Mucosa of stomach (tissue), 1 donor: ENCODE results near the gene SPATA3.
"Not testable (repeated sequence)": the region's sequence is repeated elsewhere in the genome, so short reads cannot be mapped to it uniquely, and the experiment has no call there.

Source experiments
- H3K27me3 ChIP-seq: one replicate; pipeline ENCODE4 v1.7.0; 2013; ENCODE audit warnings: mild to moderate bottlenecking, low read length; ENCODE audit not compliant: control insufficient read depth, insufficient read depth
- H3K36me3 ChIP-seq: one replicate; pipeline ENCODE4 v1.7.0; 2013; ENCODE audit warnings: low read length; ENCODE audit not compliant: control insufficient read depth, insufficient read depth
- H3K4me1 ChIP-seq: one replicate; pipeline ENCODE4 v1.7.0; 2013; ENCODE audit warnings: mild to moderate bottlenecking, low read length; ENCODE audit not compliant: control insufficient read depth, insufficient read depth
- H3K4me3 ChIP-seq: one replicate; pipeline ENCODE4 v1.7.0; 2013; ENCODE audit warnings: low read length
- H3K9ac ChIP-seq: one replicate; pipeline ENCODE4 v1.7.0; 2013; ENCODE audit warnings: mild to moderate bottlenecking, low read length, moderate library complexity
- H3K9me3 ChIP-seq: one replicate; pipeline ENCODE4 v1.7.0; 2013; ENCODE audit warnings: mild to moderate bottlenecking, low read length, moderate library complexity; ENCODE audit not compliant: control insufficient read depth
- donor health status: Pancreatic carcinoma.

The SPATA3 gene

GRCh38 chr2:231003186-231003585 is 7.3 kb downstream of the SPATA3 start:
- Histone ChIP-seq H3K4me3 (no peak overlapping the region), H3K4me1 (peaks cover 9% of the 10 kb centered on the region)

GRCh38 chr2:231004930-231005329 is 9.0 kb downstream of the SPATA3 start:
- peaks cover 27% of the 10 kb centered on the region for H3K27me3 ChIP-seq
- not testable (repeated sequence) for H3K9me3 ChIP-seq, H3K36me3 ChIP-seq, H3K4me3 ChIP-seq, H3K4me1 ChIP-seq, H3K9ac ChIP-seq

More at GRCh38 chr2:231003186-231003585, 7.3 kb downstream of the SPATA3 start:
- peaks cover 28% of the 10 kb centered on the region for H3K27me3 ChIP-seq
- no peaks in the 10 kb centered on the region for H3K36me3 ChIP-seq
- no peak overlapping the region for H3K9ac ChIP-seq
- no peaks in the 10 kb centered on the region for H3K9me3 ChIP-seq

- Histone ChIP-seq H3K36me3 (no peaks in the 10 kb centered on the region), H3K9me3 (no peaks in the 10 kb centered on the region), H3K9ac (no peak overlapping the region), H3K4me3 (no peak overlapping the region), H3K4me1 (no peaks in the 10 kb centered on the region), H3K27me3 (peaks cover 16% of the 10 kb centered on the region)
These were observed 11.6 kb downstream of the SPATA3 start for GRCh38 chr2:231007286-231008098.

- Histone ChIP-seq H3K9me3 (no peaks in the 10 kb centered on the region), H3K4me3 (no peak overlapping the region), H3K27me3 (peaks cover 10% of the 10 kb centered on the region), H3K36me3 (no peaks in the 10 kb centered on the region), H3K9ac (no peak overlapping the region), H3K4me1 (no peaks in the 10 kb centered on the region)
These were observed 12.2 kb downstream of the SPATA3 start for GRCh38 chr2:231008131-231008530.

GRCh38 chr2:231009236-231009919 is 13.5 kb downstream of the SPATA3 start:
- H3K27me3 ChIP-seq: peaks cover 6% of the 10 kb centered on the region
- H3K9ac ChIP-seq: no peak overlapping the region
- no peak overlapping the region for H3K4me3 ChIP-seq
- H3K9me3 ChIP-seq: no peaks in the 10 kb centered on the region
- no peaks in the 10 kb centered on the region for H3K4me1 ChIP-seq
- H3K36me3 ChIP-seq: no peaks in the 10 kb centered on the region

GRCh38 chr2:231010201-231010730 is 14.3 kb downstream of the SPATA3 start:
- Histone ChIP-seq H3K9ac (no peak overlapping the region), H3K4me3 (no peak overlapping the region), H3K9me3 (no peaks in the 10 kb centered on the region), H3K36me3 (no peaks in the 10 kb centered on the region), H3K4me1 (no peaks in the 10 kb centered on the region), H3K27me3 (peaks cover 6% of the 10 kb centered on the region)

GRCh38 chr2:231011526-231011925 is 15.6 kb downstream of the SPATA3 start:
- H3K4me3 ChIP-seq: no peak overlapping the region
- H3K27me3 ChIP-seq: peaks cover 6% of the 10 kb centered on the region
- no peak overlapping the region for H3K9ac ChIP-seq
- no peaks in the 10 kb centered on the region for H3K9me3 ChIP-seq
- no peaks in the 10 kb centered on the region for H3K36me3 ChIP-seq
- H3K4me1 ChIP-seq: no peaks in the 10 kb centered on the region

GRCh38 chr2:231012463-231012862 is 16.5 kb downstream of the SPATA3 start:
- no peaks in the 10 kb centered on the region for H3K9me3 ChIP-seq
- H3K4me1 ChIP-seq: no peaks in the 10 kb centered on the region
- H3K27me3 ChIP-seq: peaks cover 6% of the 10 kb centered on the region
- no peak overlapping the region for H3K9ac ChIP-seq
- H3K36me3 ChIP-seq: no peaks in the 10 kb centered on the region
- H3K4me3 ChIP-seq: no peak overlapping the region

GRCh38 chr2:231013820-231014219 is 17.9 kb downstream of the SPATA3 start:
- H3K9ac ChIP-seq: no peak overlapping the region
- no peaks in the 10 kb centered on the region for H3K9me3 ChIP-seq
- H3K4me1 ChIP-seq: no peaks in the 10 kb centered on the region
- H3K4me3 ChIP-seq: no peak overlapping the region
- H3K27me3 ChIP-seq: no peaks in the 10 kb centered on the region
- no peaks in the 10 kb centered on the region for H3K36me3 ChIP-seq

- H3K9me3 ChIP-seq: no peaks in the 10 kb centered on the region
- no peak overlapping the region for H3K9ac ChIP-seq
- H3K27me3 ChIP-seq: no peaks in the 10 kb centered on the region
- no peaks in the 10 kb centered on the region for H3K36me3 ChIP-seq
- no peak overlapping the region for H3K4me3 ChIP-seq
- H3K4me1 ChIP-seq: no peaks in the 10 kb centered on the region
These were observed 19.6 kb downstream of the SPATA3 start for GRCh38 chr2:231015478-231015877.

- Histone ChIP-seq H3K36me3 (no peaks in the 10 kb centered on the region), H3K9ac (no peak overlapping the region), H3K27me3 (no peaks in the 10 kb centered on the region), H3K9me3 (no peaks in the 10 kb centered on the region), H3K4me3 (no peak overlapping the region), H3K4me1 (no peaks in the 10 kb centered on the region)
These were observed 20.0 kb downstream of the SPATA3 start for GRCh38 chr2:231015926-231016325.

GRCh38 chr2:231016566-231017230 is 20.8 kb downstream of the SPATA3 start:
- Histone ChIP-seq H3K27me3 (no peaks in the 10 kb centered on the region), H3K4me3 (no peak overlapping the region), H3K9ac (no peak overlapping the region), H3K36me3 (no peaks in the 10 kb centered on the region), H3K9me3 (no peaks in the 10 kb centered on the region), H3K4me1 (no peaks in the 10 kb centered on the region)
